Measurements from ENCODE around the gene MCCC1.

Gene MCCC1

GRCh38 chr3:182973047-182973446 is 126.2 kb downstream of the MCCC1 start:
- Histone ChIP-seq H3K36me3 (ENCODE audit: control insufficient read depth, insufficient read depth, low read length) (no peaks in the 10 kb centered on the region), H3K4me3 (ENCODE audit: insufficient read depth, low read depth, low read length) (no peak overlapping the region), H3K27me3 (ENCODE audit: control insufficient read depth, insufficient read depth, low read length, poor library complexity, severe bottlenecking) (no peaks in the 10 kb centered on the region), H3K4me1 (ENCODE audit: control insufficient read depth, insufficient read depth, low read length) (no peaks in the 10 kb centered on the region), H3K9me3 (ENCODE audit: control insufficient read depth, low read length) (no peaks in the 10 kb centered on the region), H3K27ac (ENCODE audit: insufficient read depth, low read depth, low read length, poor library complexity, severe bottlenecking) (no peak overlapping the region)
- WGBS, 2 experiments: 96 to 98% methylated on average over 4 of the region's 5 CpGs

- H3K4me3 ChIP-seq (ENCODE audit: insufficient read depth, low read depth, low read length): no peak overlapping the region
- H3K9me3 ChIP-seq (ENCODE audit: control insufficient read depth, low read length): no peaks in the 10 kb centered on the region
- no peaks in the 10 kb centered on the region for H3K36me3 ChIP-seq (ENCODE audit: control insufficient read depth, insufficient read depth, low read length)
- no peak overlapping the region for H3K27ac ChIP-seq (ENCODE audit: insufficient read depth, low read depth, low read length, poor library complexity, severe bottlenecking)
- H3K4me1 ChIP-seq (ENCODE audit: control insufficient read depth, insufficient read depth, low read length): no peaks in the 10 kb centered on the region
- WGBS, 2 experiments: 93% methylated on average over 6 of the region's 6 CpGs
- no peaks in the 10 kb centered on the region for H3K27me3 ChIP-seq (ENCODE audit: control insufficient read depth, insufficient read depth, low read length, poor library complexity, severe bottlenecking)
Measured at GRCh38 chr3:182972387-182972786, 126.9 kb downstream of the MCCC1 start.

- WGBS, 2 experiments: 89 to 95% methylated on average over 1 of the region's 2 CpGs
- no peaks in the 10 kb centered on the region for H3K36me3 ChIP-seq (ENCODE audit: control insufficient read depth, insufficient read depth, low read length)
- H3K27ac ChIP-seq (ENCODE audit: insufficient read depth, low read depth, low read length, poor library complexity, severe bottlenecking): no peak overlapping the region
- no peaks in the 10 kb centered on the region for H3K9me3 ChIP-seq (ENCODE audit: control insufficient read depth, low read length)
- H3K4me3 ChIP-seq (ENCODE audit: insufficient read depth, low read depth, low read length): no peak overlapping the region
- H3K27me3 ChIP-seq (ENCODE audit: control insufficient read depth, insufficient read depth, low read length, poor library complexity, severe bottlenecking): no peaks in the 10 kb centered on the region
- H3K4me1 ChIP-seq (ENCODE audit: control insufficient read depth, insufficient read depth, low read length): no peaks in the 10 kb centered on the region
Measured at GRCh38 chr3:182971637-182972036, 127.7 kb downstream of the MCCC1 start.

- 88 to 92% methylated on average over 3 of the region's 3 CpGs for WGBS, 2 experiments
- Histone ChIP-seq H3K36me3 (ENCODE audit: control insufficient read depth, insufficient read depth, low read length) (no peaks in the 10 kb centered on the region), H3K9me3 (ENCODE audit: control insufficient read depth, low read length) (no peaks in the 10 kb centered on the region), H3K27me3 (ENCODE audit: control insufficient read depth, insufficient read depth, low read length, poor library complexity, severe bottlenecking) (no peaks in the 10 kb centered on the region), H3K4me1 (ENCODE audit: control insufficient read depth, insufficient read depth, low read length) (no peaks in the 10 kb centered on the region), H3K4me3 (ENCODE audit: insufficient read depth, low read depth, low read length) (no peak overlapping the region), H3K27ac (ENCODE audit: insufficient read depth, low read depth, low read length, poor library complexity, severe bottlenecking) (no peak overlapping the region)
Measured at GRCh38 chr3:182970811-182971418, 128.4 kb downstream of the MCCC1 start.

GRCh38 chr3:182969853-182970252 is 129.4 kb downstream of the MCCC1 start:
- H3K27me3 ChIP-seq (ENCODE audit: control insufficient read depth, insufficient read depth, low read length, poor library complexity, severe bottlenecking): no peaks in the 10 kb centered on the region
- 94 to 95% methylated on average over 4 to 6 of the region's 7 CpGs for WGBS, 2 experiments
- H3K9me3 ChIP-seq (ENCODE audit: control insufficient read depth, low read length): no peaks in the 10 kb centered on the region
- H3K27ac ChIP-seq (ENCODE audit: insufficient read depth, low read depth, low read length, poor library complexity, severe bottlenecking): no peak overlapping the region
- H3K4me3 ChIP-seq (ENCODE audit: insufficient read depth, low read depth, low read length): no peak overlapping the region
- H3K36me3 ChIP-seq (ENCODE audit: control insufficient read depth, insufficient read depth, low read length): no peaks in the 10 kb centered on the region
- H3K4me1 ChIP-seq (ENCODE audit: control insufficient read depth, insufficient read depth, low read length): no peaks in the 10 kb centered on the region

GRCh38 chr3:182969277-182969676 is 130.0 kb downstream of the MCCC1 start:
- Histone ChIP-seq H3K36me3 (ENCODE audit: control insufficient read depth, insufficient read depth, low read length) (no peaks in the 10 kb centered on the region), H3K27ac (ENCODE audit: insufficient read depth, low read depth, low read length, poor library complexity, severe bottlenecking) (no peak overlapping the region)

GRCh38 chr3:182967218-182968204 is 131.8 kb downstream of the MCCC1 start:
- no peaks in the 10 kb centered on the region for H3K27me3 ChIP-seq (ENCODE audit: control insufficient read depth, insufficient read depth, low read length, poor library complexity, severe bottlenecking)
- no peaks in the 10 kb centered on the region for H3K36me3 ChIP-seq (ENCODE audit: control insufficient read depth, insufficient read depth, low read length)
- H3K4me3 ChIP-seq (ENCODE audit: insufficient read depth, low read depth, low read length): no peak overlapping the region
- no peaks in the 10 kb centered on the region for H3K4me1 ChIP-seq (ENCODE audit: control insufficient read depth, insufficient read depth, low read length)
- H3K27ac ChIP-seq (ENCODE audit: insufficient read depth, low read depth, low read length, poor library complexity, severe bottlenecking): no peak overlapping the region
- H3K9me3 ChIP-seq (ENCODE audit: control insufficient read depth, low read length): no peaks in the 10 kb centered on the region
- 91 to 97% methylated on average over 5 to 6 of the region's 6 CpGs for WGBS, 2 experiments

More at GRCh38 chr3:182969277-182969676, 130.0 kb downstream of the MCCC1 start:
- H3K9me3 ChIP-seq (ENCODE audit: control insufficient read depth, low read length): no peaks in the 10 kb centered on the region
- no peaks in the 10 kb centered on the region for H3K27me3 ChIP-seq (ENCODE audit: control insufficient read depth, insufficient read depth, low read length, poor library complexity, severe bottlenecking)
- H3K4me3 ChIP-seq (ENCODE audit: insufficient read depth, low read depth, low read length): no peak overlapping the region
- no peaks in the 10 kb centered on the region for H3K4me1 ChIP-seq (ENCODE audit: control insufficient read depth, insufficient read depth, low read length)

GRCh38 chr3:182965861-182966366 is 133.4 kb downstream of the MCCC1 start:
- Histone ChIP-seq H3K4me1 (ENCODE audit: control insufficient read depth, insufficient read depth, low read length) (no peaks in the 10 kb centered on the region), H3K9me3 (ENCODE audit: control insufficient read depth, low read length) (no peaks in the 10 kb centered on the region), H3K27ac (ENCODE audit: insufficient read depth, low read depth, low read length, poor library complexity, severe bottlenecking) (no peak overlapping the region), H3K27me3 (ENCODE audit: control insufficient read depth, insufficient read depth, low read length, poor library complexity, severe bottlenecking) (no peaks in the 10 kb centered on the region), H3K4me3 (ENCODE audit: insufficient read depth, low read depth, low read length) (no peak overlapping the region), H3K36me3 (ENCODE audit: control insufficient read depth, insufficient read depth, low read length) (no peaks in the 10 kb centered on the region)
- 93 to 94% methylated on average over 9 of the region's 9 CpGs for WGBS, 2 experiments
